Aorta (tissue), 5 donors: ENCODE results near the gene HBA1. TPM values are rescaled to one million over a fixed set of nuclear protein-coding genes. Genes with fewer than 3 reads are reported as not detected.
"Not testable (repeated sequence)": the region's sequence is repeated elsewhere in the genome, so short reads cannot be mapped to it uniquely, and the experiment has no call there.

Experiments used
- ATAC-seq: fragments of 200-7000 bp; cut with Tn5 transposase; one replicate; pipeline ENCODE4 v1.9.1; 2022; ENCODE audit warnings: moderate library complexity; ENCODE audit not compliant: low FRiP score
- DNase-seq, 2 donors: peaks; one replicate each; pipeline ENCODE4 v3.0.0-alpha.2; 2020
- H3K27ac ChIP-seq, 2 donors: one replicate each; pipeline ENCODE4 v1.5.1; 2013; ENCODE audit warnings: low read length in 2 of 2, mild to moderate bottlenecking in 2 of 2, moderate library complexity in 2 of 2, control low read depth in 1 of 2, inconsistent platforms in 1 of 2, low read depth in 1 of 2
- H3K27me3 ChIP-seq, 2 donors: one replicate each; pipeline ENCODE4 v1.6.1; 2013; ENCODE audit warnings: control low read depth in 1 of 2, low read length in 1 of 2, mild to moderate bottlenecking in 1 of 2, moderate library complexity in 1 of 2; ENCODE audit not compliant: insufficient read depth in 2 of 2, control insufficient read depth in 1 of 2
- H3K36me3 ChIP-seq, 2 donors: one replicate each; pipeline ENCODE4 v1.6.1; 2013; ENCODE audit warnings: control low read depth in 1 of 2, low read length in 1 of 2, mild to moderate bottlenecking in 1 of 2; ENCODE audit not compliant: insufficient read depth in 2 of 2, control insufficient read depth in 1 of 2
- H3K4me1 ChIP-seq, 2 donors: one replicate each; pipeline ENCODE4 v1.6.1; 2013; ENCODE audit warnings: low read length in 2 of 2, control low read depth in 1 of 2, mild to moderate bottlenecking in 1 of 2, moderate library complexity in 1 of 2; ENCODE audit not compliant: insufficient read depth in 2 of 2, control insufficient read depth in 1 of 2
- H3K4me3 ChIP-seq, 2 donors: one replicate each; pipeline ENCODE4 v1.5.1; 2013; ENCODE audit warnings: low read length in 2 of 2, control low read depth in 1 of 2, mild to moderate bottlenecking in 1 of 2
- H3K9me3 ChIP-seq: one replicate; pipeline ENCODE4 v1.6.1; 2013; ENCODE audit warnings: mild to moderate bottlenecking, low read length; ENCODE audit not compliant: control insufficient read depth
- WGBS, 2 donors: extraction: QIAGEN DNeasy Blood & Tissue Kit; methylation state at CpG; one replicate each; pipeline ENCODE4 v1.1.7; 2013; 5-methylcytosine and 5-hydroxymethylcytosine counted together
- intact Hi-C, 2 donors: fragments of 100-400 bp; cut with DNase I; formaldehyde crosslinking; loops; one replicate each; pipeline versions ENCODE4 v1.14.2 to v1.15.0; 2022
- polyA plus RNA-seq, 2 donors: library from polyadenylated mRNA; stranded (reverse); fragments of 200-250 nt; gene quantifications; one replicate each; pipeline ENCODE4 v1.2.3, GENCODE V29; 2013
- total RNA-seq, 2 donors: library from RNA; stranded (reverse); fragmentation: NEBNext Ultra II Directional; extraction: Animal tissue kit (Norgen Biotek cat#: 25700); gene quantifications; one replicate each; pipeline ENCODE4 v1.2.1, GENCODE V29; 2021
- donor health status: healthy with polysubstance abuse.
- donor health status: Bipolar disorder and iron deficiency.
- donor health status: DM: no; HTN: no; CAD: no.
- donor health status: DM: no; HTN: no; CAD: no.
- donor health status: DM: yes; HTN: yes; CAD: no.

HBA1 gene
- total and polyA plus RNA-seq, 4 donors: 8.0 to 1,337 (median 559) TPM; not detected in 1

DNA sequence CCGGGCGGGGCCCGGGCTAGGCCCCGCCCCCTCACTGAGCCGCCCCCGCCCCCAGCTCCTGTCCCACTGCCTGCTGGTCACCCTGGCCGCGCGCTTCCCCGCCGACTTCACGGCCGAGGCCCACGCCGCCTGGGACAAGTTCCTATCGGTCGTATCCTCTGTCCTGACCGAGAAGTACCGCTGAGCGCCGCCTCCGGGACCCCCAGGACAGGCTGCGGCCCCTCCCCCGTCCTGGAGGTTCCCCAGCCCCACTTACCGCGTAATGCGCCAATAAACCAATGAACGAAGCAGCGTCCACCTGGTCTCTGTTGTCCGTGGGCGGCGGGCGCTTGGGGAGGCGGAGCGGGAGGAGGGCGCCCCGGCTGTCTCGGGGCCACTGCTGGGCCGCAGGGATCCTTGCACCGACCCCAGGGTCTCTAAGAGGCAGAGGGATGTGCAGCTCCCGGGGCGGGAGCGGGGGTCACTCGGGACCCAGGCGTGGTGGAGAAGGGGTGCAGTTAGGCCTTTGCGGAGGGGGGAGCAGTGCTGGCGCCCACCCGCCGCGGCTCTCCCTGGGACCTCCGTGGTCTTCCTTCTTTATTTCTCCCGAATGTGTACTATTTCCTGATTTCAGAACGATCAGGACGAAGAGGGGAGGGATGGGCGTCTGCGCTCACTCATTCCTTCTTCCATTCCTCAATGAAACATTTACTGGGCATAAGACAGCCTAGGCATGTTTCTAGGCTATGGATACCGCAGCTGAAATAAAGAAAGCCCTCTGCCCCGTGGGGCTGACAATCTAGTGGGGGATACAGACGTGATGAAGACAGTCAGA, 22.1 kb upstream of the HBA1 start:
- Histone ChIP-seq H3K27ac (no peak overlapping the region), H3K27me3 (peaks cover 0 to 2% of the 10 kb centered on the region in 2 donors), H3K9me3 (no peaks in the 10 kb centered on the region), H3K4me3 (peak overlapping the region in 1 of 2 donors; percentile 4), H3K36me3 (no peaks in the 10 kb centered on the region), H3K4me1 (no peaks in the 10 kb centered on the region)
- ATAC-seq (no peak), DNase-seq (peak in 1 of 2 donors; percentile 67)
- intact Hi-C loops: no loop called here
- 1 to 2% methylated on average over 51 to 55 of the region's 59 CpGs for WGBS, 2 donors

DNA sequence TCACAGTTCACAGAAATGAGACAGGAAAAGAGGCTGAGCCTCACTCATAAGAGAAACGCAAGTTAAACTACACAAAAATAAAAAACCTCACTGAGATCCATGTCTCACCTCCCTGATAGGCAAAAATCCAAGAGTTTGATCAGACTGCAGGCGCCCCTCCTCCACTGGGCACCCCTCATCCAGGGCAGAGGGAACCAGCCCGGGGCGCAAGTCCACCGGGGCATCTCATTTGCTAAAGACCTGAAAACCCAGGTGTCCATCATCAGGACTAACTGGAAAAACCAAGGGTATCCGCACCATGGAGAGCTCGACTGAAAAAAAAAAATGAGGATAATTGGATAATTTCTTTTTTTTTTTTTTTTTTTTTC, 21.5 kb upstream of the HBA1 start:
- ATAC-seq (no peak), DNase-seq (peak in 1 of 2 donors; percentile 35)
- Histone ChIP-seq H3K4me3 (no peak overlapping the region), H3K27me3 (peaks cover 0 to 2% of the 10 kb centered on the region in 2 donors), H3K9me3 (no peaks in the 10 kb centered on the region), H3K4me1 (no peaks in the 10 kb centered on the region), H3K27ac (no peak overlapping the region), H3K36me3 (no peaks in the 10 kb centered on the region)
- intact Hi-C loops: no loop called here
- 63 to 74% methylated on average over 7 of the region's 7 CpGs for WGBS, 2 donors

DNA sequence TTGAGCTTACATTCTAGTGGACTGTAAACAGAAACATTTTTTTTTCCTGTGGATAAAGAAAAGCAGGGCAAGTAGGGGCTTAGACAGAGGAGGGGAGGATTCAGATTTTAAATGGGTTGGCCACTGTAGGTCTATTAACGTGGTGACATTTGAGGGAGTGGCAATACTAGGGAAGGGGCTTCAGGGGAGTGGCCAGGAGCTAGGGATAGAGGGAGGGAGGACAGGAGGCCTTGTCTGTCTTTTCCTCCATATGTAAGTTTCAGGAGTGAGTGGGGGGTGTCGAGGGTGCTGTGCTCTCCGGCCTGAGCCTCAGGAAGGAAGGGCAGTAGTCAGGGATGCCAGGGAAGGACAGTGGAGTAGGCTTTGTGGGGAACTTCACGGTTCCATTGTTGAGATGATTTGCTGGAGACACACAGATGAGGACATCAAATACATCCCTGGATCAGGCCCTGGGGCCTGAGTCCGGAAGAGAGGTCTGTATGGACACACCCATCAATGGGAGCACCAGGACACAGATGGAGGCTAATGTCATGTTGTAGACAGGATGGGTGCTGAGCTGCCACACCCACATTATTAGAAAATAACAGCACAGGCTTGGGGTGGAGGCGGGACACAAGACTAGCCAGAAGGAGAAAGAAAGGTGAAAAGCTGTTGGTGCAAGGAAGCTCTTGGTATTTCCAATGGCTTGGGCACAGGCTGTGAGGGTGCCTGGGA, 17.2 kb upstream of the HBA1 start:
- Histone ChIP-seq H3K4me3 (no peak overlapping the region), H3K4me1 (no peaks in the 10 kb centered on the region), H3K27ac (no peak overlapping the region), H3K9me3 (no peaks in the 10 kb centered on the region), H3K27me3 (peaks cover 0 to 2% of the 10 kb centered on the region in 2 donors), H3K36me3 (no peaks in the 10 kb centered on the region)
- intact Hi-C loops: no loop called here
- WGBS, 2 donors: 41 to 48% methylated on average over 6 of the region's 6 CpGs
- DNase-seq: no peak
- ATAC-seq: no peak

DNA sequence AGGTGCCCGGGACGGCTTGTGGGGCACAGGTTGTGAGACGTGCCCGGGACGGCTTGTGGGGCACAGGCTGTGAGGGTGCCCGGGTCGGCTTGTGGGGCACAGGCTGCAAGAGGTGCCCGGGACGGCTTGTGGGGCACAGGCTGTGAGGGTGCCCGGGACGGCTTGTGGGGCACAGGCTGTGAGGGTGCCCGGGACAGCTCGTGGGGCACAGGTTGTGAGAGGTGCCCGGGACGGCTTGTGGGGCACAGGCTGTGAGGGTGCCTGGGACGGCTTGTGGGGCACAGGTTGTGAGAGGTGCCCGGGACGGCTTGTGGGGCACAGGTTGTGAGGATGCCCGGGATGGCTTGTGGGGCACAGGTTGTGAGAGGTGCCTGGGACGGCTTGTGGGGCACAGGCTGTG, 16.2 kb upstream of the HBA1 start:
- 71 to 78% methylated on average over 18 to 20 of the region's 20 CpGs for WGBS, 2 donors
- H3K27ac ChIP-seq, intact Hi-C loops, H3K36me3 ChIP-seq, DNase-seq, H3K27me3 ChIP-seq, H3K4me1 ChIP-seq, H3K9me3 ChIP-seq, H3K4me3 ChIP-seq, ATAC-seq: not testable (repeated sequence)

DNA sequence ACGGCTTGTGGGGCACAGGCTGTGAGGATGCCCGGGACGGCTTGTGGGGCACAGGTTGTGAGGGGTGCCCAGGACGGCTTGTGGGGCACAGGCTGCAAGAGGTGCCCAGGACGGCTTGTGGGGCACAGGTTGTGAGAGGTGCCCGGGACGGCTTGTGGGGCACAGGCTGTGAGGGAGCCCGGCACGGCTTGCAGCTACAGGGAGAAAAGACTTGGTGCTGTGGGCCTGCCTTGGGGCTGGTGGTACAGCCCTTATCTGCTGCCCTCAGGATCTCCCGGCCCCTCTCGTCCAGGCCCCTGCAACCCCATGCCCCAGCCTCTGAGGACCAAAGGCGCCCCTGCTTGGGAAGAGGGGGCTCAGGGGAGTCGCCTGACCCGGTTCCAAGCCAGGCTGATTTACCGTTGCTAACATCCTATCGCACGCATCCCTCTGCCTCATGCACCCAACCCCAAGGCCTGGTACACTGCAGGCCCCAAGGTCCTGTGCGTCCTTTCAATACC, 15.7 kb upstream of the HBA1 start:
- intact Hi-C loops: no loop called here
- H3K9me3 ChIP-seq: no peaks in the 10 kb centered on the region
- H3K27ac ChIP-seq: no peak overlapping the region
- H3K4me1 ChIP-seq: no peaks in the 10 kb centered on the region
- no peaks in the 10 kb centered on the region for H3K36me3 ChIP-seq
- 60 to 61% methylated on average over 15 to 18 of the region's 18 CpGs for WGBS, 2 donors
- H3K4me3 ChIP-seq: no peak overlapping the region
- ATAC-seq: no peak
- DNase-seq: no peak
- no peaks in the 10 kb centered on the region for H3K27me3 ChIP-seq

DNA sequence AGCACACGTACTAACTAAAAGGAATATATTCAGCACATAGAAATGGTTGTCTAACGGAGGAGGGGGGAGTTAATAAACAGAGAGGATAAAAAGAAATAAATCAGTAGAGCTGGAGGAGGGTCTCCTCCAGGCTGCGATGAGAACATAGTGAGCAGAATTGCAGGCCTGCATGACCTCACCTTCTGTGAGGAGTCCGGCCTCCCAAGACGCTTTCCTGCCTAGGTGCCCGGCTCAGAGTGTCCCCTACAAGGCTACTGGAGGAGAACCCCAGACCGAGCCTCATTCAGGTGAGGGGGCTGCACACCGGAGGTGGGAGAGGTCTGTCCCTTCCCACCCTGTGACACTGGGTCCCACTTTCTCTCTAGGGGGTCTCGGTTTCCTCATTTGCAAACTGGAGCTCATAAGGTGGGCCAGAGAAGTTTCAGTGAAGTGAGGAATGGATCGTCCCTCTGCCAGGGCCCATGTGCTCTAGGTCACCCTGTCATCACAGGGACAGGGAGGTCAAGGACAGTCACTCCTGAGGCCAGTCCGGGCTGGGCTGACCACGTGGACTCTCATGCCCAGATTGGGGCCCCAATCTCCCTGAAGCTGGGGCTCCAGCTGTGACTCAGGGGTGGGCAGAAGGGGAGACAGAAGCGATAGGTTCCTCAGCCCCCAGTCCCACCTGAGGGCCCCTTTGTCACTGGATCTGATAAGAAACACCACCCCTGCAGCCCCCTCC, 14.0 kb upstream of the HBA1 start:
- no peaks in the 10 kb centered on the region for H3K27me3 ChIP-seq

DNA sequence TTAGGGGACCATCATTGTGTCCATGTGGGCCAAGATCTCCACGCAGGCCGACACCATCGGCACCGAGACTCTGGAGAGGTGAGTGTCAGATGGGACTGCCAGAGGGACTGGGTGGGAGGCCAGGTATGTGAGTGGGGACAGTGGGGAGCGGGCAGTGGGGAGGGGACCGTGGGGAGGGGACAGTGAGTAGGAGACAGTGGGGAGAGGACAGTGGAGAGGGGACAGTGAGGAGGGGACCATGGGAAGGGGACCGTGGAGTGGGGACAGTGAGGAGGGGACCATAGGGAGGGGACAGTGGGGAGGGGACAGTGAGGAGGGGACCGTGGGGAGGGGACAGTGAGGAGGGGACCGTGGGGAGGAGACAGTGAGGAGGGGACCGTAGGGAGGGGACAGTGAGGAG, 13.3 kb upstream of the HBA1 start:
- H3K4me1 ChIP-seq, ATAC-seq, H3K36me3 ChIP-seq, DNase-seq, intact Hi-C loops, H3K27me3 ChIP-seq, H3K4me3 ChIP-seq, H3K9me3 ChIP-seq, H3K27ac ChIP-seq: not testable (repeated sequence)
- WGBS, 2 donors: 89 to 92% methylated on average over 5 to 10 of the region's 10 CpGs

More for the DNA sequence above, 14.0 kb upstream of the HBA1 start:
- Histone ChIP-seq H3K36me3 (no peaks in the 10 kb centered on the region), H3K27ac (no peak overlapping the region), H3K4me3 (no peak overlapping the region), H3K4me1 (no peaks in the 10 kb centered on the region), H3K9me3 (no peaks in the 10 kb centered on the region)
- 88 to 91% methylated on average over 13 of the region's 13 CpGs for WGBS, 2 donors
- intact Hi-C loops: no loop called here
- no peak for DNase-seq
- ATAC-seq: no peak

DNA sequence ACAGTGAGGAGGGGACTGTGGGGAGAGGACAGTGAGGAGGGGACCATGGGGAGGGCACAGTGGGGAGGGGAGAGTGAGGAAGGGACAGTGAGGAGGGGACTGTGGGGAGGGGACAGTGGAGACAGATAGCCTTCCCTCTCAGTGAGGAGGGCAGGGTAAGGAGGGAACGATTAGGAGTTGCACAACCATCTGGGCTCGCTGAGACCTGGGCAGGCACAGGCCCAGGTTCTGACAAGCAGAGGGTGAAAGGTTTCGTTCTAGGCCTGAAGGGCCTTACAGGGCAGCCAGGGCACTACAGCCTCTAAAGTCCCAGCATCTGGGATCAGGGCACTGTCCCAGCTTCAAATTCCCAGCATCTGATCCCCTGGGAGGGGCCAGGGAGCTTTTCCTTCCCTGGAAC, 12.8 kb upstream of the HBA1 start:
- ATAC-seq, H3K4me1 ChIP-seq, H3K4me3 ChIP-seq, H3K27me3 ChIP-seq, H3K9me3 ChIP-seq, H3K27ac ChIP-seq, DNase-seq, H3K36me3 ChIP-seq, intact Hi-C loops: not testable (repeated sequence)
- 17 to 33% methylated on average over 2 of the region's 3 CpGs for WGBS, 2 donors
